PC-9 (cell line): ENCODE data around the gene INO80.

Experiments
- EZH2 ChIP-seq: fragments of 200-600 bp; sonication (generic); IDR thresholded peaks from 2 replicates; pipeline ENCODE4 v1.8.0; 2017; ENCODE audit warnings: antibody characterized with exemption, low read depth
- TF ChIP-seq, protein P1 (sequence below): fragments of 200-600 bp; sonication (generic); conservative IDR thresholded peaks from 2 replicates; pipeline ENCODE4 v1.6.1; 2017; ENCODE audit warnings: mixed run types, antibody characterized with exemption, mild to moderate bottlenecking, moderate library complexity

DNA sequence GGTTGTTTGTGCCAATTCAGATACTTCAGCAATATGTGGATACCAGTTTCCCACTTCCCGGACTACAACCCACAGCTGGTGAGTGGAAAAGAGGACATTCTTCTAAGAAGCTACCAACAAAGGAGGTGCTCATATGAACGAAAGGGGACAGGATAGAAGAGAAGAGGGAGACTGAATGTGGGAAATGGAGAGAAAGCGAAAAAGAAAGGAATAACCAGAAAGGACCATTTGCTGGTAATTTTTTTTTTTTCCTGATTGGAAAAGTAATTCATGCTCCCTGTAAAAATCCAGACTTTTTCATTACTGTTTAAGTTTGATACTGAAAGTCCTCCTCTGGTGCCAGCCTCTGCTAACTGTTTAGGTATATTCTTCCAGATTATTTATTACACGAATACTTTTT lies 164.3 kb downstream of the INO80 start:
- TF ChIP-seq, protein P1, sequence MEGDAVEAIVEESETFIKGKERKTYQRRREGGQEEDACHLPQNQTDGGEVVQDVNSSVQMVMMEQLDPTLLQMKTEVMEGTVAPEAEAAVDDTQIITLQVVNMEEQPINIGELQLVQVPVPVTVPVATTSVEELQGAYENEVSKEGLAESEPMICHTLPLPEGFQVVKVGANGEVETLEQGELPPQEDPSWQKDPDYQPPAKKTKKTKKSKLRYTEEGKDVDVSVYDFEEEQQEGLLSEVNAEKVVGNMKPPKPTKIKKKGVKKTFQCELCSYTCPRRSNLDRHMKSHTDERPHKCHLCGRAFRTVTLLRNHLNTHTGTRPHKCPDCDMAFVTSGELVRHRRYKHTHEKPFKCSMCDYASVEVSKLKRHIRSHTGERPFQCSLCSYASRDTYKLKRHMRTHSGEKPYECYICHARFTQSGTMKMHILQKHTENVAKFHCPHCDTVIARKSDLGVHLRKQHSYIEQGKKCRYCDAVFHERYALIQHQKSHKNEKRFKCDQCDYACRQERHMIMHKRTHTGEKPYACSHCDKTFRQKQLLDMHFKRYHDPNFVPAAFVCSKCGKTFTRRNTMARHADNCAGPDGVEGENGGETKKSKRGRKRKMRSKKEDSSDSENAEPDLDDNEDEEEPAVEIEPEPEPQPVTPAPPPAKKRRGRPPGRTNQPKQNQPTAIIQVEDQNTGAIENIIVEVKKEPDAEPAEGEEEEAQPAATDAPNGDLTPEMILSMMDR, result no peak
- no peak for TF ChIP-seq EZH2
